ENCODE results near the gene KCNIP1.

The KCNIP1 gene

DNA sequence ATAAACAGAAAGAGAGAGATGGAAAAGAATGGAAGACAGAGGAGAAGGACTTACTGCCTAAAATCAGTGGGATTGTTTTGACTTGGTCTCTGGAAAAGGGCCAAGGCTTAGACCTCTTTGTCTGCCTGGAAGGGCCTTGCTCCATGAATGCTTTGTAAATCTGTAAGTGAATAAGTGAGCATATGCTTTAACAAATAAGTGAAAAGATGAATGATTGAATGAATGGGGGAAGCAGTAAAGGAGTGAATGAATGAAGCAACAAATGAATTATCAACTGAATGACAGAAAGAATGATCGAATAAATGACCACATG is 5.5 kb downstream of the KCNIP1 start:
- no peak for DNase-seq

DNA sequence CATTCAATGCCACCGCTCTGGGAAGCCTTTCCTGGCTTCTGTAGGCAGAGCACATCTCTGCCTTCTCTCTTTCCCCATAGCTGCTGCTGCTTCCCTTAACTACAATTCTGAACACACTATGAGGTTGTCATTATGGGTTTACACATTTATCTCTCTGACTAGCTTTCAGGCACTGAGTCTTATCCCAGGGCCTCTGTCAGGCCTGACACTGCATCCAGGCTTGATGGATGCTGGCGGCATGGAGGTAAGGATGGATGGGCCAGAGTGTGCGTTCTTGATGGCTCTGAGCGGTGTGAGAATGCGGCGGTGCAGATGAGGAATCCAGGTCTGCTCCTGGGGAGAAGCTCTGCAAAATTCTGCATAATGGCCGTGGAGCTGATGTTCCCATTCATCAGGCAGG is 6.3 kb downstream of the KCNIP1 start:
- no peak for DNase-seq

GRCh38 chr5:170510559-170510958 is 6.7 kb downstream of the KCNIP1 start:
- no peak for DNase-seq

- DNase-seq: no peak
Measured at GRCh38 chr5:170511551-170512258, 7.9 kb downstream of the KCNIP1 start.

- no peak for DNase-seq
Measured at GRCh38 chr5:170513856-170514525, 10.2 kb downstream of the KCNIP1 start.

- DNase-seq: no peak
Measured at GRCh38 chr5:170517411-170517810, 13.6 kb downstream of the KCNIP1 start.

DNA sequence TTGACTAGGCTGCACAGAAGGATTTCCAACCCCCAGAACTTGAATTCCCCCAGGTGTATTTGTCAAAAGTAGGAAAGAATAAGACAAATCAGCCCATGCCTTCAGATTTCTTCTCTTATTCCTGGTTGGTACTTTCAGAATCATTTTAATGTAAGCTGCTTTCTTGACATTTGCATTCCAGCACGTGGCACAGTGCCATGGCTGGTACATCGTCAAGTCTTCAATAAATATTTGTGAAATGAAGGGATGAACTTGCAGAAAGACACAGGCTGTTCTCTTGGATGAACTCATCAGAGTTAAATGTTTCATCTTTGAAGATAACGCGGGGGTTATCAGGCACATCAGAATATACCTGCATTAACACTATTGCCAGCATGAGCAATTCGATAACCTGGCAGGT is 14.5 kb downstream of the KCNIP1 start:
- no peak for DNase-seq

- DNase-seq: no peak
Measured at GRCh38 chr5:170519549-170519948, 15.7 kb downstream of the KCNIP1 start.

- no peak for DNase-seq
Measured at GRCh38 chr5:170520372-170520771, 16.6 kb downstream of the KCNIP1 start.

DNA sequence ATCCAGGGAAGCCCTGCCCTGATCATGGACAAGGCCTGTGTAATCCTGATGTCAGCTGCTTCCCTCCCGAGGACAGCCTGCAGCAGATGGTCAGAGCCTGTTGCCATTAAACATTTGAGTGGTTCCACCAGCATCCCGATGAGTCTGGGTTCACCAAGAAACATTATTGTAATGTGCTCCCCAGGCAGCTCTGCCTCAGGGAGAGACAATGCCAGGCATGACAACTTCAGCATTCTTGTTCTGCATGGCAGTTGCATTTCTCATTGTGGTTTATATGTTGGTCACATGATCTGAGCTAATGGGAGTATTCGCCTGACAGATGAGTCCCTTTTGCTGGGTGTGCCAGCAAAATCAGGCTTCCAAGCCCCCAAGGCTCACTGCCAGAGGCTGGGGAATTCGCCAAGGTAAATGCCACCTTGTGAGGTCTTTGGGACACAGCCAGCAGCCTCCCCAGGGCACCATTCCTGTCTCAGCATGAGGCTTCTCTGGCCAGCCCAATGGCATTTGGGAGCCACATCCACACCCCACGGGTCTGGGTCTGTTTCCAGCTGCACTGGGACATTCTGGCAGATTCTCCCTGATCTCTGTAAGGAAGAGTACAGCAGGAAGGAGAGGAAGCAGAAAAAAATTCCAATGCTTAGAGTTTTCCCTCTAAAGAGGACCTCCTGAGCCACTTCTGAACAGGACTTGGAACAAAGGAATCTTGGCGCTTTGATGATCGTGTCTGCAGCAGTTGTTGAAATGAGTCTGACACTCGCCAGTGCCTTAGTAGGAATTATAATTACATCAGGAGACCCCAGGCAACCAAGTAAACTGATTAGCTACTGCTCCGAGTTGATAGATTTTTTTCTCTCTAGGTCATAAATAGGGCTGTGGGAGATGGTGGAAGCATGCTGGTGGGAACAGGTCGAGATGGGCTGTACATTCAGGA is 18.7 kb downstream of the KCNIP1 start:
- DNase-seq: peak; percentile 86

DNA sequence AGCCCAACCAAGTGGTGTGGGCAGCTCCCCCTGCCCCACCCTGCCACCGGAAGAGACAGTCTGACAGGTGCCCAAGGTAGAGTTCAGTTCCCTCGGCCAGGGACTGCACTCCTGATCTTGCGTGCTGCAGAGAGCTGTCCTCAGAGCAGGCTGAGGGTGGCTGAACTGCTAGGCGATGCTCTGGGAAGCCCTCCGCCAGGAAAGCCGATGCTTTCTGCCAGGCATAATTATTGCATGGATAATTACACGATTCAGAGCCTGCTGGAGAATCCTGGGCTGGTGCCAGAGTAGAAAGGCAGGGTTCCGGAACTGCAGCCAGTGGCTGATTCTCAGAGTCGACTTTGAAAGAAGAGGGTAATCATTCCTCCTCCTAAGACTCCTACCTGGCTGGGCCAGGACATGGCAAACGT is 19.3 kb downstream of the KCNIP1 start:
- DNase-seq: peak; percentile 72

DNA sequence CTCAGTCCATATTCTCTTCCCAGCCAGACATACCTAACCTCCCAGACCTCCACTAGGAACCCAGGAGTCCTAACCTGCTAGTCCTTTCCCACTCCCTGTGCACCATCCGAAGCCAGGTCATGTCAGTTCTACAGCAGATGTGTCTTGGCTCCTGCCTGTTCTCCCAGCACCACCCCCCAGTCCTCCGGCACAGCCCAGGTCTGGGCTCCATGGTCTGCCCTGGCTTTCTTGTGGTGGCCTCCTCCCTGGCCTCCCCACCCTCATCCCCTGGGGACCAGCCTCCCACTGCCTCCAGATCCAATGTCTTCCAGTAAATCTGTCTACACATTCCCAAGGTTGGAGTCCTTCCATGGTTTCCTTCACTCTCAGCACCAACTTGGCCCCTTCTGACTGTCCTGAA is 20.0 kb downstream of the KCNIP1 start:
- no peak for DNase-seq

GRCh38 chr5:170524576-170524975 is 20.8 kb downstream of the KCNIP1 start:
- no peak for DNase-seq

GRCh38 chr5:170525470-170526211 is 21.8 kb downstream of the KCNIP1 start:
- DNase-seq: no peak

GRCh38 chr5:170527991-170528390 is 24.2 kb downstream of the KCNIP1 start:
- no peak for DNase-seq

GRCh38 chr5:170528976-170529375 is 25.2 kb downstream of the KCNIP1 start:
- no peak for DNase-seq

GRCh38 chr5:170532935-170533334 is 29.1 kb downstream of the KCNIP1 start:
- no peak for DNase-seq

- DNase-seq: no peak
Measured at GRCh38 chr5:170533383-170533782, 29.6 kb downstream of the KCNIP1 start.

GRCh38 chr5:170534177-170534576 is 30.4 kb downstream of the KCNIP1 start:
- DNase-seq: no peak

GRCh38 chr5:170534941-170535340 is 31.1 kb downstream of the KCNIP1 start:
- no peak for DNase-seq

GRCh38 chr5:170536525-170536924 is 32.7 kb downstream of the KCNIP1 start:
- DNase-seq: peak; percentile 8

DNA sequence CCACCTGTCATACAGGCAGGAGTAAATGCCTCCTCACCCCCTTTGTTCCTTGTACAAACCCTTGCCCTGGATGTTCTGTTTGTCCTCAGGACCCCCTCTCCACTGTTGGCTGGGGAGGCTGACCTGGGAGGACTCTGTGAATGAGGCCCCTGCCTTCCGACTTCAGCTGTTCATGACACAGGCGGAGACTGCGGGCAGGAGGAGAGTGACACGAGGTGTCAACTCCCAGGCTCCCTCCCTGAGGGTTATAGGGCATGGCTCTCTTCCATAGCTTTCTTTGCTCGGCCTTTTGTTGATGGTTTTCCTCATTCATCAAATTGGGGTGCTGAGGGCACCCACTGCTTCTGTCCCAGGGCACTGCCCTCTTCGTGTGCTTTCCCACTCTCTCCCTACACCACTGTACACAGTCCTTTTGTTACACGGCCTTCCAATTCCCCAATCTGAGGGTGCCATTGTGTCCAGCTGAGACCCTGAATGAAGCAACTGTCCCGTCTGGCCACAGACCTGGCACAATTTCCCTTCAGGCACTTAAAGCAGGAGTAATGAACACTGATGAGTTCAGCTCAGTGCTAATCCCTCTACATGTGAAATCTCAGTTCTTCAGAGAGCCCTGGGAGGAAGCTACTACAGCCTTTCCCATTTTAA is 33.8 kb downstream of the KCNIP1 start:
- no peak for DNase-seq

- DNase-seq: no peak
Measured at GRCh38 chr5:170538096-170538465, 34.3 kb downstream of the KCNIP1 start.

Data from NCI-H1092 treated with DMSO at 0.1 percent for 48 hours (cell line).